GM18505 (cell line): ENCODE measurements around the gene SLC3A2.
"Not testable (repeated sequence)": the region's sequence is repeated elsewhere in the genome, so short reads cannot be mapped to it uniquely, and the experiment has no call there.

Source experiments
- ATAC-seq: cut with Tn5 transposase; IDR thresholded peaks from one replicate; pipeline ENCODE4 v1.9.1; 2021; ENCODE audit not compliant: unreplicated experiment
- POLR2A ChIP-seq: IDR thresholded peaks from 4 replicates; pipeline ENCODE4 v1.6.1; 2011; ENCODE audit warnings: borderline replicate concordance; ENCODE audit not compliant: insufficient read depth, insufficient read length; ENCODE audit errors: extremely low read depth

The SLC3A2 gene

GRCh38 chr11:62857541-62857982 is 23.1 kb upstream of the SLC3A2 start:
- TF ChIP-seq POLR2A = no peak

GRCh38 chr11:62858201-62858600 is 22.5 kb upstream of the SLC3A2 start:
- no peak for ATAC-seq
- no peak for TF ChIP-seq POLR2A

More at GRCh38 chr11:62857541-62857982, 23.1 kb upstream of the SLC3A2 start:
- no peak for ATAC-seq

GRCh38 chr11:62859281-62859703 is 21.4 kb upstream of the SLC3A2 start:
- not testable (repeated sequence) for ATAC-seq

- no peak for TF ChIP-seq POLR2A
- ATAC-seq = no peak
Measured at GRCh38 chr11:62860835-62861563, 19.7 kb upstream of the SLC3A2 start.

GRCh38 chr11:62861564-62862192 is 19.0 kb upstream of the SLC3A2 start:
- ATAC-seq = not testable (repeated sequence)

- no peak for ATAC-seq
- TF ChIP-seq POLR2A = no peak
Measured at GRCh38 chr11:62863687-62864335, 16.9 kb upstream of the SLC3A2 start.

- ATAC-seq = no peak
- TF ChIP-seq POLR2A = no peak
Measured at GRCh38 chr11:62865635-62866034, 15.1 kb upstream of the SLC3A2 start.

GRCh38 chr11:62874851-62875250 is 5.8 kb upstream of the SLC3A2 start:
- TF ChIP-seq POLR2A = no peak
- ATAC-seq = no peak

GRCh38 chr11:62875698-62876478 is 4.8 kb upstream of the SLC3A2 start:
- ATAC-seq = no peak
- no peak for TF ChIP-seq POLR2A

- ATAC-seq = no peak
- TF ChIP-seq POLR2A = no peak
Measured at GRCh38 chr11:62876712-62877111, 4.0 kb upstream of the SLC3A2 start.

GRCh38 chr11:62879235-62879978 is 1.3 kb upstream of the SLC3A2 start:
- ATAC-seq = no peak

GRCh38 chr11:62880231-62880802 is 379 bp upstream of the SLC3A2 start:
- no peak for TF ChIP-seq POLR2A
- ATAC-seq = peak; percentile 9

More at GRCh38 chr11:62879235-62879978, 1.3 kb upstream of the SLC3A2 start:
- no peak for TF ChIP-seq POLR2A
